HCT116 (cell line): Measurements from ENCODE around the gene LDLRAD4. TPM values are rescaled to one million over a fixed set of nuclear protein-coding genes. Genes with fewer than 3 reads are reported as not detected.

ENCODE experiments used
- ATAC-seq: fragments of 200-7000 bp; cut with Tn5 transposase; 2 replicates; pipeline ENCODE4 v1.9.1; 2020; ENCODE audit warnings: mild to moderate bottlenecking, moderate library complexity
- BruUV-seq: library from RNA; stranded (reverse); fragments of 400-500 nt; replicated peaks from 2 replicates; lab custom pipeline; 2021; lab: Mats Ljungman, UMichigan
- CTCF ChIA-PET: fragments of 300-600 bp; sonication (Branson Sonifier 250); formaldehyde crosslinking; loops from one replicate; lab custom pipeline; 2021; ENCODE audit warnings: antibody characterized with exemption; lab: Charles Lee
- POLR2A ChIA-PET: fragments of 300-600, 350-600 bp; sonication (Branson Sonifier 250); formaldehyde crosslinking; loops from one replicate; lab custom pipeline; 2021; ENCODE audit warnings: antibody characterized with exemption; lab: Charles Lee
- RAD21 ChIA-PET, 2 experiments: fragments of 300-600 bp; sonication (Branson Sonifier 250); formaldehyde crosslinking; loops; one replicate each; lab custom pipeline; 2023; ENCODE audit warnings: low total read pairs in 2 of 2; ENCODE audit not compliant: uncharacterized antibody in 2 of 2, unreplicated experiment in 2 of 2, low non-redundant PET in 1 of 2; lab: Charles Lee
- DNase-seq: peaks from one replicate; pipeline ENCODE4 v3.0.0-alpha.2; 2010; ENCODE audit warnings: low read depth, low spot score
- H2AFZ ChIP-seq: fragments of 200-600 bp; shearing (Covaris generic), sonication (generic); 2 replicates; pipeline ENCODE4 v1.6.1; 2017; ENCODE audit warnings: low read depth, mixed run types, mixed read lengths, antibody characterized with exemption, low read length; ENCODE audit not compliant: poor library complexity, severe bottlenecking
- H3K27ac ChIP-seq: 2 replicates; pipeline ENCODE4 v1.5.1; 2012; ENCODE audit warnings: low read depth, low read length
- H3K27me3 ChIP-seq: fragments of 200-600 bp; sonication (generic); 2 replicates; pipeline ENCODE4 v1.6.1; 2016; ENCODE audit warnings: mixed run types, low read length, mixed read lengths; ENCODE audit not compliant: insufficient read depth
- H3K36me3 ChIP-seq, 2 experiments: fragments of 200-500 bp in 1 of 2; fragments of 200-600 bp in 1 of 2; sonication (Bioruptor generic) in 1 of 2; sonication (generic) in 1 of 2; 2 replicates each; pipeline versions ENCODE4 v1.5.1 to v1.6.1; 2014 to 2016; ENCODE audit warnings: low read length in 2 of 2, inconsistent platforms in 1 of 2, mixed read lengths in 1 of 2, mixed run types in 1 of 2; ENCODE audit not compliant: insufficient read depth in 2 of 2, control insufficient read depth in 1 of 2
- H3K4me1 ChIP-seq, 2 experiments: fragments of 200-600 bp in 1 of 2; sonication (generic) in 1 of 2; 2 replicates each; pipeline versions ENCODE4 v1.5.1 to v1.6.1; 2012 to 2017; ENCODE audit warnings: low read length in 2 of 2, inconsistent platforms in 1 of 2, mild to moderate bottlenecking in 1 of 2, mixed read lengths in 1 of 2, mixed run types in 1 of 2, moderate library complexity in 1 of 2; ENCODE audit not compliant: insufficient read depth in 2 of 2, control insufficient read depth in 1 of 2
- H3K4me2 ChIP-seq: fragments of 200-600 bp; sonication (generic); 2 replicates; pipeline ENCODE4 v1.6.1; 2017; ENCODE audit warnings: mixed run types, low read length, mixed read lengths
- H3K4me3 ChIP-seq, 2 experiments: fragments of 200-600 bp in 1 of 2; sonication (generic) in 1 of 2; replicated peaks in 1 of 2; 2 replicates each; pipeline ENCODE4 v1.5.1; 2011 to 2016; ENCODE audit warnings: low read length in 2 of 2, control low read depth in 1 of 2, low read depth in 1 of 2, mild to moderate bottlenecking in 1 of 2, mixed read lengths in 1 of 2, mixed run types in 1 of 2
- H3K79me2 ChIP-seq: fragments of 200-600 bp; sonication (generic); 2 replicates; pipeline ENCODE4 v1.6.1; 2017; ENCODE audit warnings: mild to moderate bottlenecking, mixed run types, low read length, moderate library complexity, mixed read lengths; ENCODE audit not compliant: insufficient read depth
- H3K9ac ChIP-seq: fragments of 200-600 bp; sonication (generic); 2 replicates; pipeline ENCODE4 v1.6.1; 2016; ENCODE audit warnings: low read length, mixed read lengths
- H3K9me2 ChIP-seq: fragments of 200-600 bp; sonication (generic), shearing (Covaris generic); 2 replicates; pipeline ENCODE4 v1.6.1; 2017; ENCODE audit warnings: mixed run types, mild to moderate bottlenecking, moderate library complexity; ENCODE audit not compliant: insufficient read depth
- H3K9me3 ChIP-seq, 2 experiments: fragments of 200-500 bp in 1 of 2; fragments of 200-600 bp in 1 of 2; sonication (Bioruptor generic) in 1 of 2; sonication (generic) in 1 of 2; 2 replicates each; pipeline ENCODE4 v1.6.1; 2014 to 2017; ENCODE audit warnings: low read length in 2 of 2, mixed read lengths in 2 of 2, inconsistent platforms in 1 of 2, low read depth in 1 of 2, mild to moderate bottlenecking in 1 of 2, mixed run types in 1 of 2, moderate library complexity in 1 of 2; ENCODE audit not compliant: control insufficient read depth in 1 of 2, insufficient read depth in 1 of 2
- H4K20me1 ChIP-seq: fragments of 200-600 bp; sonication (generic), shearing (Covaris generic); 2 replicates; pipeline ENCODE4 v1.6.1; 2017; ENCODE audit warnings: mixed run types, mild to moderate bottlenecking, moderate library complexity; ENCODE audit not compliant: insufficient read depth
- CBX3 ChIP-seq: IDR thresholded peaks from 2 replicates; pipeline ENCODE4 v1.6.1; 2012; ENCODE audit warnings: low read depth
- EGR1 ChIP-seq: IDR thresholded peaks from 2 replicates; pipeline ENCODE4 v1.6.1; 2012; ENCODE audit warnings: low read depth
- ELF1 ChIP-seq: IDR thresholded peaks from 2 replicates; pipeline ENCODE4 v1.6.1; 2012; ENCODE audit warnings: low read depth, borderline replicate concordance
- EZH2 ChIP-seq: fragments of 200-600 bp; sonication (generic); IDR thresholded peaks from 2 replicates; pipeline ENCODE4 v1.6.1; 2017; ENCODE audit warnings: antibody characterized with exemption, mixed run types
- FOSL1 ChIP-seq: IDR thresholded peaks from 2 replicates; pipeline ENCODE4 v1.6.1; 2012; ENCODE audit warnings: low read depth
- JUND ChIP-seq: IDR thresholded peaks from 2 replicates; pipeline ENCODE4 v1.6.1; 2012
- MAX ChIP-seq: IDR thresholded peaks from 2 replicates; pipeline ENCODE4 v1.6.1; 2012
- POLR2A ChIP-seq: IDR thresholded peaks from 2 replicates; pipeline ENCODE4 v1.7.0; 2011; ENCODE audit warnings: borderline replicate concordance; ENCODE audit not compliant: insufficient read depth, insufficient read length; ENCODE audit errors: extremely low read depth
- POLR2AphosphoS5 ChIP-seq: IDR thresholded peaks from 2 replicates; pipeline ENCODE4 v1.6.1; 2011; ENCODE audit warnings: mild to moderate bottlenecking, low read depth, low read length, moderate library complexity
- RAD21 ChIP-seq: IDR thresholded peaks from 2 replicates; pipeline ENCODE4 v1.6.1; 2012; ENCODE audit warnings: low read depth, mild to moderate bottlenecking
- SIN3A ChIP-seq: IDR thresholded peaks from 2 replicates; pipeline ENCODE4 v1.6.1; 2012; ENCODE audit warnings: low read depth
- SP1 ChIP-seq: IDR thresholded peaks from 2 replicates; pipeline ENCODE4 v1.6.1; 2012; ENCODE audit warnings: low read depth
- SRF ChIP-seq: IDR thresholded peaks from 2 replicates; pipeline ENCODE4 v1.6.1; 2012; ENCODE audit warnings: low read depth
- TCF7L2 ChIP-seq: IDR thresholded peaks from 2 replicates; pipeline ENCODE4 v1.7.0; 2011; ENCODE audit warnings: borderline replicate concordance, inconsistent platforms; ENCODE audit not compliant: insufficient read depth, insufficient read length; ENCODE audit errors: extremely low read depth
- YY1 ChIP-seq: IDR thresholded peaks from 2 replicates; pipeline ENCODE4 v1.6.1; 2011; ENCODE audit warnings: low read length, low read depth, moderate library complexity, mild to moderate bottlenecking; ENCODE audit not compliant: insufficient replicate concordance; ENCODE audit errors: extremely low read depth
- ZBTB33 ChIP-seq: IDR thresholded peaks from 2 replicates; pipeline ENCODE4 v1.6.1; 2011; ENCODE audit warnings: mild to moderate bottlenecking, low read length, moderate library complexity; ENCODE audit not compliant: insufficient replicate concordance; ENCODE audit errors: extremely low read depth
- ZFX ChIP-seq: fragments of 450-650 bp; IDR thresholded peaks from 2 replicates; pipeline ENCODE4 v1.6.1; 2017
- ZNF274 ChIP-seq: fragments of 200-500 bp; sonication (Bioruptor generic); IDR thresholded peaks from 2 replicates; pipeline ENCODE4 v1.6.1; 2014; ENCODE audit warnings: mild to moderate bottlenecking, low read depth, low read length, inconsistent platforms
- intact Hi-C: fragments of 100-400 bp; cut with micrococcal nuclease; formaldehyde crosslinking; loops from 2 replicates; pipeline ENCODE4 v1.10.0; 2022
- total RNA-seq: library from RNA; stranded (reverse); gene quantifications from one replicate; pipeline ENCODE4 v1.2.1, GENCODE V29; 2021; ENCODE audit not compliant: unreplicated experiment
- TF ChIP-seq, protein P1 (sequence below): IDR thresholded peaks from 2 replicates; pipeline ENCODE4 v1.6.1; 2012; ENCODE audit warnings: low read depth
- TF ChIP-seq, protein P2 (sequence below), 3 experiments: fragments of 200-600 bp in 1 of 3; sonication (generic) in 1 of 3; IDR thresholded peaks in 2 of 3; conservative IDR thresholded peaks in 1 of 3; 2 replicates each; pipeline ENCODE4 v1.5.1; 2012 to 2017; ENCODE audit warnings: low read depth in 2 of 3, low read length in 2 of 3, antibody characterized with exemption in 1 of 3, borderline replicate concordance in 1 of 3, control low read depth in 1 of 3, mild to moderate bottlenecking in 1 of 3, mixed read lengths in 1 of 3, mixed run types in 1 of 3, moderate library complexity in 1 of 3; ENCODE audit not compliant: insufficient read depth in 1 of 3

Gene LDLRAD4
- total RNA-seq, 1 experiment from 2014 or later: 1.2 TPM

GRCh38 chr18:13418013-13418710 lies 199.6 kb downstream of the LDLRAD4 start:
- TF ChIP-seq ZNF274: no peak
- TF ChIP-seq JUND: no peak
- TF ChIP-seq, protein P1, sequence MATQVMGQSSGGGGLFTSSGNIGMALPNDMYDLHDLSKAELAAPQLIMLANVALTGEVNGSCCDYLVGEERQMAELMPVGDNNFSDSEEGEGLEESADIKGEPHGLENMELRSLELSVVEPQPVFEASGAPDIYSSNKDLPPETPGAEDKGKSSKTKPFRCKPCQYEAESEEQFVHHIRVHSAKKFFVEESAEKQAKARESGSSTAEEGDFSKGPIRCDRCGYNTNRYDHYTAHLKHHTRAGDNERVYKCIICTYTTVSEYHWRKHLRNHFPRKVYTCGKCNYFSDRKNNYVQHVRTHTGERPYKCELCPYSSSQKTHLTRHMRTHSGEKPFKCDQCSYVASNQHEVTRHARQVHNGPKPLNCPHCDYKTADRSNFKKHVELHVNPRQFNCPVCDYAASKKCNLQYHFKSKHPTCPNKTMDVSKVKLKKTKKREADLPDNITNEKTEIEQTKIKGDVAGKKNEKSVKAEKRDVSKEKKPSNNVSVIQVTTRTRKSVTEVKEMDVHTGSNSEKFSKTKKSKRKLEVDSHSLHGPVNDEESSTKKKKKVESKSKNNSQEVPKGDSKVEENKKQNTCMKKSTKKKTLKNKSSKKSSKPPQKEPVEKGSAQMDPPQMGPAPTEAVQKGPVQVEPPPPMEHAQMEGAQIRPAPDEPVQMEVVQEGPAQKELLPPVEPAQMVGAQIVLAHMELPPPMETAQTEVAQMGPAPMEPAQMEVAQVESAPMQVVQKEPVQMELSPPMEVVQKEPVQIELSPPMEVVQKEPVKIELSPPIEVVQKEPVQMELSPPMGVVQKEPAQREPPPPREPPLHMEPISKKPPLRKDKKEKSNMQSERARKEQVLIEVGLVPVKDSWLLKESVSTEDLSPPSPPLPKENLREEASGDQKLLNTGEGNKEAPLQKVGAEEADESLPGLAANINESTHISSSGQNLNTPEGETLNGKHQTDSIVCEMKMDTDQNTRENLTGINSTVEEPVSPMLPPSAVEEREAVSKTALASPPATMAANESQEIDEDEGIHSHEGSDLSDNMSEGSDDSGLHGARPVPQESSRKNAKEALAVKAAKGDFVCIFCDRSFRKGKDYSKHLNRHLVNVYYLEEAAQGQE: no peak
- TF ChIP-seq ZBTB33: no peak
- TF ChIP-seq RAD21: no peak
- no peak for TF ChIP-seq EGR1
- TF ChIP-seq ZFX: no peak
- no peak for TF ChIP-seq SP1
- no peak for TF ChIP-seq POLR2A
- TF ChIP-seq TCF7L2: no peak
- no peak for TF ChIP-seq YY1
- TF ChIP-seq MAX: no peak
- no peak for TF ChIP-seq SRF
- TF ChIP-seq SIN3A: no peak
- no peak for TF ChIP-seq ELF1
- no peak for TF ChIP-seq FOSL1
- TF ChIP-seq CBX3: no peak
- TF ChIP-seq, protein P2, sequence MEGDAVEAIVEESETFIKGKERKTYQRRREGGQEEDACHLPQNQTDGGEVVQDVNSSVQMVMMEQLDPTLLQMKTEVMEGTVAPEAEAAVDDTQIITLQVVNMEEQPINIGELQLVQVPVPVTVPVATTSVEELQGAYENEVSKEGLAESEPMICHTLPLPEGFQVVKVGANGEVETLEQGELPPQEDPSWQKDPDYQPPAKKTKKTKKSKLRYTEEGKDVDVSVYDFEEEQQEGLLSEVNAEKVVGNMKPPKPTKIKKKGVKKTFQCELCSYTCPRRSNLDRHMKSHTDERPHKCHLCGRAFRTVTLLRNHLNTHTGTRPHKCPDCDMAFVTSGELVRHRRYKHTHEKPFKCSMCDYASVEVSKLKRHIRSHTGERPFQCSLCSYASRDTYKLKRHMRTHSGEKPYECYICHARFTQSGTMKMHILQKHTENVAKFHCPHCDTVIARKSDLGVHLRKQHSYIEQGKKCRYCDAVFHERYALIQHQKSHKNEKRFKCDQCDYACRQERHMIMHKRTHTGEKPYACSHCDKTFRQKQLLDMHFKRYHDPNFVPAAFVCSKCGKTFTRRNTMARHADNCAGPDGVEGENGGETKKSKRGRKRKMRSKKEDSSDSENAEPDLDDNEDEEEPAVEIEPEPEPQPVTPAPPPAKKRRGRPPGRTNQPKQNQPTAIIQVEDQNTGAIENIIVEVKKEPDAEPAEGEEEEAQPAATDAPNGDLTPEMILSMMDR (IDR thresholded peaks at IDR 0.05 in 2 of 3, conservative IDR thresholded peaks at IDR 0.05 in 1 of 3; ENCODE audit: borderline replicate concordance in 1 of 3, insufficient read depth in 1 of 3, low read depth in 2 of 3, low read length in 2 of 3): no peak
- no peak for TF ChIP-seq EZH2
- TF ChIP-seq POLR2AphosphoS5: no peak
- ChIA-PET CTCF (no interaction called here), POLR2A (no interaction called here), RAD21 (no interaction called here)
- no TSS peak for BruUV-seq
- intact Hi-C loops: loop anchor here (10.0 kb wide), 1 partner anchor 107 kb away; no protein-coding TSS in a partner anchor
- no peak overlapping the region for H2AFZ ChIP-seq
- no peak overlapping the region for H3K4me3 ChIP-seq
- H3K9ac ChIP-seq: no peak overlapping the region
- no peaks in the 10 kb centered on the region for H3K9me3 ChIP-seq
- no peak overlapping the region for H3K27ac ChIP-seq
- no peak overlapping the region for H3K4me2 ChIP-seq
- H3K27me3 ChIP-seq: no peaks in the 10 kb centered on the region
- no peaks in the 10 kb centered on the region for H3K4me1 ChIP-seq
- ATAC-seq (no peak), DNase-seq (no peak)
- no peaks in the 10 kb centered on the region for H3K9me2 ChIP-seq
- no peaks in the 10 kb centered on the region for H3K36me3 ChIP-seq
- H4K20me1 ChIP-seq: no peaks in the 10 kb centered on the region
- no peaks in the 10 kb centered on the region for H3K79me2 ChIP-seq
